Astrocyte (in vitro differentiated cells and primary cell): Measurements from ENCODE around the gene PNPLA2.

ENCODE experiments used
- EZH2 ChIP-seq: IDR thresholded peaks from 2 replicates; pipeline ENCODE4 v1.6.1; 2012; ENCODE audit warnings: mild to moderate bottlenecking, low read length, inconsistent platforms; ENCODE audit not compliant: insufficient read depth
- TF ChIP-seq, protein P1 (sequence below): IDR thresholded peaks from 2 replicates; pipeline ENCODE4 v1.5.1; 2011; ENCODE audit warnings: low read depth, mild to moderate bottlenecking, inconsistent platforms, low read length, moderate library complexity; ENCODE audit not compliant: insufficient read depth

DNA sequence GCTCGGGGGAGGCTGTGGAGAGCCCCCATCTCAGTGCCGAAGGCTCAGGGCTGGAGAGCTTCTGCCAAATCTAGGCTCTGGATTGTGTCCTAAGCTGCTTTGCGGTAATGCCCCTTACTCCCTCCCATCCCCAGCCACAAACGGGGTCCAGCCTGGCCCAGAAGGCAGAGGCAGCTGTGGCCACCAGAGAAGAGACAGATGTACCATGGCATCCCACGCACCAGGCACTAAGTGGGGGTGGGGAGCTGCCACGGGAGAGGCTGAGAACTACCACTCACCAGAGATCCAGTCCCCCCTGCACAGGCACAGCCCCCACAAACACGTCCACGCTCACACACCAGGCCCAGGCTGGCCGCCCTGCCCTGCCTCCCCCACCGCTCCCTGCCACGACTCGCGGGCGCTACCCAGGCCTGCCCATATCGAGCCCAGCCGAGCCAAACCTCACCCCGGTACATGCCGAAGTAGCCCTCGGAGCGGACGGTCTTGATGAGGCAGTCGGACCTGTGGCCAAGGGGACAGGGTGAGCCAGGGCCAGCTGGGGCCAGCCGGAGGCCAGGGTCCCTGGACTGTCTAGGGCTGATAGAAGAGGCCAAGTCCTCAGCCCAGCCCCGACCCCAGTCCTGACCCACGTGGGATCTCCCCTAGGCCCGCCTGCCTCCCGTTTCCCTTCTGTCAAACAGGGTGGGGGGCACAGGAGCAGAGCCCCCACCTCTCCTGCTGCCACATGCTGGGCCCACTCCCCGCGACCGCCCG is 24.5 kb upstream of the PNPLA2 start:
- TF ChIP-seq, protein P1, sequence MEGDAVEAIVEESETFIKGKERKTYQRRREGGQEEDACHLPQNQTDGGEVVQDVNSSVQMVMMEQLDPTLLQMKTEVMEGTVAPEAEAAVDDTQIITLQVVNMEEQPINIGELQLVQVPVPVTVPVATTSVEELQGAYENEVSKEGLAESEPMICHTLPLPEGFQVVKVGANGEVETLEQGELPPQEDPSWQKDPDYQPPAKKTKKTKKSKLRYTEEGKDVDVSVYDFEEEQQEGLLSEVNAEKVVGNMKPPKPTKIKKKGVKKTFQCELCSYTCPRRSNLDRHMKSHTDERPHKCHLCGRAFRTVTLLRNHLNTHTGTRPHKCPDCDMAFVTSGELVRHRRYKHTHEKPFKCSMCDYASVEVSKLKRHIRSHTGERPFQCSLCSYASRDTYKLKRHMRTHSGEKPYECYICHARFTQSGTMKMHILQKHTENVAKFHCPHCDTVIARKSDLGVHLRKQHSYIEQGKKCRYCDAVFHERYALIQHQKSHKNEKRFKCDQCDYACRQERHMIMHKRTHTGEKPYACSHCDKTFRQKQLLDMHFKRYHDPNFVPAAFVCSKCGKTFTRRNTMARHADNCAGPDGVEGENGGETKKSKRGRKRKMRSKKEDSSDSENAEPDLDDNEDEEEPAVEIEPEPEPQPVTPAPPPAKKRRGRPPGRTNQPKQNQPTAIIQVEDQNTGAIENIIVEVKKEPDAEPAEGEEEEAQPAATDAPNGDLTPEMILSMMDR, result no peak
- TF ChIP-seq EZH2, result no peak
